GM23338 (cell line): ENCODE results near the gene TMPRSS3.

Experiments used
- CREB1 ChIP-seq: fragments of 250-450 bp; sonication (Bioruptor Pico); IDR thresholded peaks from 2 replicates; pipeline ENCODE4 v1.5.0; 2020; ENCODE audit warnings: low read depth, mild to moderate bottlenecking, moderate library complexity
- EZH2 ChIP-seq: fragments of 200-600 bp; sonication (generic); IDR thresholded peaks from one replicate; pipeline ENCODE4 v1.8.0; 2017; ENCODE audit warnings: antibody characterized with exemption, mild to moderate bottlenecking, low read depth; ENCODE audit not compliant: unreplicated experiment
- EZH2phosphoT487 ChIP-seq: fragments of 200-600 bp; sonication (generic); IDR thresholded peaks from one replicate; pipeline ENCODE4 v1.8.1; 2018; ENCODE audit warnings: antibody characterized with exemption; ENCODE audit not compliant: unreplicated experiment
- JUNB ChIP-seq: IDR thresholded peaks from one replicate; pipeline ENCODE4 v1.6.1; 2016; ENCODE audit warnings: antibody characterized with exemption; ENCODE audit not compliant: unreplicated experiment
- ZNF331 ChIP-seq: fragments of 250-450 bp; sonication (Bioruptor Pico); IDR thresholded peaks from 2 replicates; pipeline ENCODE4 v1.5.0; 2020; ENCODE audit warnings: low read depth, mild to moderate bottlenecking, moderate library complexity
- TF ChIP-seq, protein P1 (sequence below): IDR thresholded peaks from one replicate; pipeline ENCODE4 v1.6.1; 2018; ENCODE audit warnings: antibody characterized with exemption; ENCODE audit not compliant: unreplicated experiment
- TF ChIP-seq, protein P2 (sequence below), 2 experiments: fragments of 200-600 bp in 1 of 2; sonication (generic) in 1 of 2; conservative IDR thresholded peaks; 2 replicates each; pipeline versions ENCODE4 v1.5.1 to v1.6.1; 2016 to 2017; ENCODE audit warnings: antibody characterized with exemption in 2 of 2, low read depth in 2 of 2, mild to moderate bottlenecking in 2 of 2, moderate library complexity in 1 of 2

DNA sequence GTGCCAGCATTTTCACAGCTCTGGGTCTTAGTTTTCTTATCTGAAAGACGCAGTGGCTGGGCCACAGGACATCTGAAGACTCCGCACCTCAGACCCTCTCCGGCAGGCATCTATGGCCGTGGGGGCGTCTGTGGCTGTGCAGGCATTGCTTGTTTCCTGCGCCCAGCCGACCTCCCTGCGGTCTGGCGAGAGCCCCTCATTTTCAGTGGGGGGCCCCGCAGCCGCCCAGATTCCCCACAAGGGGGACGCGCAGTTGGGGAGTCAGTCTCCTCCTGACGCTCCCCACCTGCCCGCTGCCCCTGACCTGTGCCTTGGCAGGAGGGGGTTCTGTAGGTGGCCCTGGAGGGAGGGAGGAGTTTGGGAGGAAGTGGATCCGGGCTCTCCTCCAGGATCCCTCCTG is 26.0 kb downstream of the TMPRSS3 start:
- TF ChIP-seq, protein P1, sequence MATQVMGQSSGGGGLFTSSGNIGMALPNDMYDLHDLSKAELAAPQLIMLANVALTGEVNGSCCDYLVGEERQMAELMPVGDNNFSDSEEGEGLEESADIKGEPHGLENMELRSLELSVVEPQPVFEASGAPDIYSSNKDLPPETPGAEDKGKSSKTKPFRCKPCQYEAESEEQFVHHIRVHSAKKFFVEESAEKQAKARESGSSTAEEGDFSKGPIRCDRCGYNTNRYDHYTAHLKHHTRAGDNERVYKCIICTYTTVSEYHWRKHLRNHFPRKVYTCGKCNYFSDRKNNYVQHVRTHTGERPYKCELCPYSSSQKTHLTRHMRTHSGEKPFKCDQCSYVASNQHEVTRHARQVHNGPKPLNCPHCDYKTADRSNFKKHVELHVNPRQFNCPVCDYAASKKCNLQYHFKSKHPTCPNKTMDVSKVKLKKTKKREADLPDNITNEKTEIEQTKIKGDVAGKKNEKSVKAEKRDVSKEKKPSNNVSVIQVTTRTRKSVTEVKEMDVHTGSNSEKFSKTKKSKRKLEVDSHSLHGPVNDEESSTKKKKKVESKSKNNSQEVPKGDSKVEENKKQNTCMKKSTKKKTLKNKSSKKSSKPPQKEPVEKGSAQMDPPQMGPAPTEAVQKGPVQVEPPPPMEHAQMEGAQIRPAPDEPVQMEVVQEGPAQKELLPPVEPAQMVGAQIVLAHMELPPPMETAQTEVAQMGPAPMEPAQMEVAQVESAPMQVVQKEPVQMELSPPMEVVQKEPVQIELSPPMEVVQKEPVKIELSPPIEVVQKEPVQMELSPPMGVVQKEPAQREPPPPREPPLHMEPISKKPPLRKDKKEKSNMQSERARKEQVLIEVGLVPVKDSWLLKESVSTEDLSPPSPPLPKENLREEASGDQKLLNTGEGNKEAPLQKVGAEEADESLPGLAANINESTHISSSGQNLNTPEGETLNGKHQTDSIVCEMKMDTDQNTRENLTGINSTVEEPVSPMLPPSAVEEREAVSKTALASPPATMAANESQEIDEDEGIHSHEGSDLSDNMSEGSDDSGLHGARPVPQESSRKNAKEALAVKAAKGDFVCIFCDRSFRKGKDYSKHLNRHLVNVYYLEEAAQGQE, result no peak
- TF ChIP-seq, protein P2, sequence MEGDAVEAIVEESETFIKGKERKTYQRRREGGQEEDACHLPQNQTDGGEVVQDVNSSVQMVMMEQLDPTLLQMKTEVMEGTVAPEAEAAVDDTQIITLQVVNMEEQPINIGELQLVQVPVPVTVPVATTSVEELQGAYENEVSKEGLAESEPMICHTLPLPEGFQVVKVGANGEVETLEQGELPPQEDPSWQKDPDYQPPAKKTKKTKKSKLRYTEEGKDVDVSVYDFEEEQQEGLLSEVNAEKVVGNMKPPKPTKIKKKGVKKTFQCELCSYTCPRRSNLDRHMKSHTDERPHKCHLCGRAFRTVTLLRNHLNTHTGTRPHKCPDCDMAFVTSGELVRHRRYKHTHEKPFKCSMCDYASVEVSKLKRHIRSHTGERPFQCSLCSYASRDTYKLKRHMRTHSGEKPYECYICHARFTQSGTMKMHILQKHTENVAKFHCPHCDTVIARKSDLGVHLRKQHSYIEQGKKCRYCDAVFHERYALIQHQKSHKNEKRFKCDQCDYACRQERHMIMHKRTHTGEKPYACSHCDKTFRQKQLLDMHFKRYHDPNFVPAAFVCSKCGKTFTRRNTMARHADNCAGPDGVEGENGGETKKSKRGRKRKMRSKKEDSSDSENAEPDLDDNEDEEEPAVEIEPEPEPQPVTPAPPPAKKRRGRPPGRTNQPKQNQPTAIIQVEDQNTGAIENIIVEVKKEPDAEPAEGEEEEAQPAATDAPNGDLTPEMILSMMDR (conservative IDR thresholded peaks at IDR 0.05; ENCODE audit: low read depth in 2 of 2), result peak; percentile 19 to 37; a peak in 3 of 4 replicates
- no peak for TF ChIP-seq EZH2phosphoT487
- no peak for TF ChIP-seq EZH2
- no peak for TF ChIP-seq ZNF331 (CRISPR knock-in tag)
- no peak for TF ChIP-seq CREB1 (CRISPR knock-in tag)
- TF ChIP-seq JUNB, result no peak
